Stimulated activated CD4-positive, alpha-beta T cell treated with anti-CD3 and anti-CD28 coated beads, Interleukin-1b, Interleukin-23, amount 100 ng/mL, for 4 hours (primary cell): ENCODE results near the gene SLC2A3.
"Not testable (repeated sequence)": the region's sequence is repeated elsewhere in the genome, so short reads cannot be mapped to it uniquely, and the experiment has no call there.

Source experiments
- DNase-seq, 2 donors: peaks; one replicate each; pipeline ENCODE4 v3.0.0-alpha.2; 2020; ENCODE audit warnings: low read depth in 2 of 2

SLC2A3 gene

GRCh38 chr12:7935590-7936581 lies at the start of gene SLC2A3:
Gene SLC2A3, minus strand, starts transcription at chr12:7936187. Its CDS starts 153 bp downstream, at chr12:7936034.
- DNase-seq = peak; percentile 43 to 70

- no peak for DNase-seq
These were observed 48.9 kb upstream of the SLC2A3 start for GRCh38 chr12:7984900-7985299.

- not testable (repeated sequence) for DNase-seq
These were observed 47.5 kb upstream of the SLC2A3 start for GRCh38 chr12:7983460-7983859.

GRCh38 chr12:7983019-7983418 lies 47.0 kb upstream of the SLC2A3 start:
- not testable (repeated sequence) for DNase-seq

GRCh38 chr12:7982332-7982735 lies 46.3 kb upstream of the SLC2A3 start:
- not testable (repeated sequence) for DNase-seq

GRCh38 chr12:7981446-7981845 lies 45.5 kb upstream of the SLC2A3 start:
- DNase-seq = no peak

GRCh38 chr12:7977351-7978124 lies 41.6 kb upstream of the SLC2A3 start:
- DNase-seq = not testable (repeated sequence)

GRCh38 chr12:7973457-7973825 lies 37.5 kb upstream of the SLC2A3 start:
- no peak for DNase-seq

GRCh38 chr12:7972734-7973456 lies 36.9 kb upstream of the SLC2A3 start:
- no peak for DNase-seq

- DNase-seq = not testable (repeated sequence)
These were observed 36.3 kb upstream of the SLC2A3 start for GRCh38 chr12:7972269-7972668.

- not testable (repeated sequence) for DNase-seq
These were observed 35.8 kb upstream of the SLC2A3 start for GRCh38 chr12:7971765-7972164.

GRCh38 chr12:7970475-7971252 lies 34.7 kb upstream of the SLC2A3 start:
- peak; percentile 75 to 88 for DNase-seq

GRCh38 chr12:7966563-7966962 lies 30.6 kb upstream of the SLC2A3 start:
- DNase-seq = no peak

- not testable (repeated sequence) for DNase-seq
These were observed 28.7 kb upstream of the SLC2A3 start for GRCh38 chr12:7964669-7965068.

- DNase-seq = no peak
These were observed 25.6 kb upstream of the SLC2A3 start for GRCh38 chr12:7961395-7962178.

- DNase-seq = peak in 1 of 2 donors; percentile 23
These were observed 23.7 kb upstream of the SLC2A3 start for GRCh38 chr12:7959701-7960121.

GRCh38 chr12:7959278-7959677 lies 23.3 kb upstream of the SLC2A3 start:
- no peak for DNase-seq

- DNase-seq = not testable (repeated sequence)
These were observed 18.9 kb upstream of the SLC2A3 start for GRCh38 chr12:7954877-7955276.

- DNase-seq = not testable (repeated sequence)
These were observed 18.4 kb upstream of the SLC2A3 start for GRCh38 chr12:7954418-7954817.

GRCh38 chr12:7953912-7954311 lies 17.9 kb upstream of the SLC2A3 start:
- not testable (repeated sequence) for DNase-seq
